Colonic mucosa (tissue), 4 donors: ENCODE results near the gene NUDT9. TPM values are rescaled to one million over a fixed set of nuclear protein-coding genes. Genes with fewer than 3 reads are reported as not detected.

Experiments
- DNase-seq: peaks from one replicate; pipeline ENCODE4 v3.0.0-alpha.2; 2020
- H3K27ac ChIP-seq: fragments of 200-600 bp; one replicate; pipeline ENCODE4 v1.8.0; 2021
- H3K27me3 ChIP-seq: fragments of 200-600 bp; one replicate; pipeline ENCODE4 v1.8.0; 2021
- H3K36me3 ChIP-seq: fragments of 200-600 bp; one replicate; pipeline ENCODE4 v1.8.0; 2021
- H3K4me1 ChIP-seq: fragments of 200-600 bp; one replicate; pipeline ENCODE4 v1.8.0; 2021; ENCODE audit warnings: mild to moderate bottlenecking
- H3K4me3 ChIP-seq: fragments of 200-600 bp; one replicate; pipeline ENCODE4 v1.8.0; 2021
- H3K9ac ChIP-seq, 2 donors: one replicate each; pipeline ENCODE4 v1.7.0; 2013; ENCODE audit warnings: control low read depth in 2 of 2, low read depth in 2 of 2, low read length in 2 of 2
- H3K9me3 ChIP-seq: fragments of 200-600 bp; one replicate; pipeline ENCODE4 v1.8.0; 2021
- intact Hi-C: fragments of 100-400 bp; cut with DNase I; formaldehyde crosslinking; loops from one replicate; pipeline ENCODE4 v1.14.1; 2022
- total RNA-seq, 2 donors: library from RNA; stranded (reverse); fragmentation: NEBNext Ultra II Directional in 1 of 2; extraction: Animal tissue kit (Norgen Biotek cat#: 25700) in 1 of 2; gene quantifications; one replicate each; pipeline ENCODE4 v1.2.1, GENCODE V29; 2021
- TF ChIP-seq, protein P1 (sequence below): fragments of 200-600 bp; IDR thresholded peaks from one replicate; pipeline ENCODE4 v1.8.0; 2022; ENCODE audit warnings: antibody characterized with exemption, mild to moderate bottlenecking
- donor health status: healthy.
- donor health status: DM: no; HTN: no; CAD: no.
- donor health status: DM: no; HTN: no; CAD: no.

Gene NUDT9
- total RNA-seq, 2 donors from 2014 or later = 31.4 to 52.0 TPM

- no peaks in the 10 kb centered on the region for H3K27me3 ChIP-seq
- H3K36me3 ChIP-seq = no peaks in the 10 kb centered on the region
- H3K4me1 ChIP-seq = no peaks in the 10 kb centered on the region
- H3K9me3 ChIP-seq = no peaks in the 10 kb centered on the region
- intact Hi-C loops = no loop called here
- no peak overlapping the region for H3K9ac ChIP-seq
- TF ChIP-seq, protein P1, sequence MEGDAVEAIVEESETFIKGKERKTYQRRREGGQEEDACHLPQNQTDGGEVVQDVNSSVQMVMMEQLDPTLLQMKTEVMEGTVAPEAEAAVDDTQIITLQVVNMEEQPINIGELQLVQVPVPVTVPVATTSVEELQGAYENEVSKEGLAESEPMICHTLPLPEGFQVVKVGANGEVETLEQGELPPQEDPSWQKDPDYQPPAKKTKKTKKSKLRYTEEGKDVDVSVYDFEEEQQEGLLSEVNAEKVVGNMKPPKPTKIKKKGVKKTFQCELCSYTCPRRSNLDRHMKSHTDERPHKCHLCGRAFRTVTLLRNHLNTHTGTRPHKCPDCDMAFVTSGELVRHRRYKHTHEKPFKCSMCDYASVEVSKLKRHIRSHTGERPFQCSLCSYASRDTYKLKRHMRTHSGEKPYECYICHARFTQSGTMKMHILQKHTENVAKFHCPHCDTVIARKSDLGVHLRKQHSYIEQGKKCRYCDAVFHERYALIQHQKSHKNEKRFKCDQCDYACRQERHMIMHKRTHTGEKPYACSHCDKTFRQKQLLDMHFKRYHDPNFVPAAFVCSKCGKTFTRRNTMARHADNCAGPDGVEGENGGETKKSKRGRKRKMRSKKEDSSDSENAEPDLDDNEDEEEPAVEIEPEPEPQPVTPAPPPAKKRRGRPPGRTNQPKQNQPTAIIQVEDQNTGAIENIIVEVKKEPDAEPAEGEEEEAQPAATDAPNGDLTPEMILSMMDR = no peak
- H3K4me3 ChIP-seq = no peak overlapping the region
- peak overlapping the region; percentile 29 for H3K27ac ChIP-seq
- no peak for DNase-seq
Measured at GRCh38 chr4:87498446-87498900, 76.1 kb downstream of the NUDT9 start.

GRCh38 chr4:87499403-87500091 is 77.2 kb downstream of the NUDT9 start:
- intact Hi-C loops = no loop called here

DNA sequence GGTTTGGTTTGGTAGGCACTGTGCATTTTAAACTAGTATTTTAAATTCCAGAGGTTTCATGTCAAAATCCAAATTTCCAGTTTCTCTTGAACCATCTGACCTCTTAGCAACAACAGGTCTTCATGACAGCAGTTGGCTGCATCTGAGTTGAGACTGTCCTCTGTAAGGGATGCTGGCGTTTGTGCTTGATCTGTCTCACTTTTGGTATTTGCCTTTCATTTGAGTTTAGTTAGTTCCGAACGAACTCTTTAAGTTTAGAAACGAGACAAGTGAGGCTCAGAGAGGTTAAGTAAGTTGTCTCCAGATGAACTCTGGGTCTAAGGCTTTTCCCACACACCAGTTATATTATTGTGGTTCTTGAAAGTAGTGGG is 77.7 kb downstream of the NUDT9 start:
- H3K27me3 ChIP-seq = no peaks in the 10 kb centered on the region
- no peak overlapping the region for H3K27ac ChIP-seq
- TF ChIP-seq, protein P1 = no peak
- no peak for DNase-seq
- H3K36me3 ChIP-seq = no peaks in the 10 kb centered on the region
- no peak overlapping the region for H3K4me3 ChIP-seq
- H3K4me1 ChIP-seq = no peaks in the 10 kb centered on the region
- intact Hi-C loops = no loop called here
- no peaks in the 10 kb centered on the region for H3K9me3 ChIP-seq
- H3K9ac ChIP-seq = no peak overlapping the region

More at GRCh38 chr4:87499403-87500091, 77.2 kb downstream of the NUDT9 start:
- TF ChIP-seq, protein P1 = no peak
- H3K9ac ChIP-seq = no peak overlapping the region
- H3K36me3 ChIP-seq = no peaks in the 10 kb centered on the region
- H3K27me3 ChIP-seq = no peaks in the 10 kb centered on the region
- H3K27ac ChIP-seq = no peak overlapping the region
- no peak for DNase-seq
- H3K4me1 ChIP-seq = no peaks in the 10 kb centered on the region
- H3K4me3 ChIP-seq = no peak overlapping the region
- H3K9me3 ChIP-seq = no peaks in the 10 kb centered on the region

DNA sequence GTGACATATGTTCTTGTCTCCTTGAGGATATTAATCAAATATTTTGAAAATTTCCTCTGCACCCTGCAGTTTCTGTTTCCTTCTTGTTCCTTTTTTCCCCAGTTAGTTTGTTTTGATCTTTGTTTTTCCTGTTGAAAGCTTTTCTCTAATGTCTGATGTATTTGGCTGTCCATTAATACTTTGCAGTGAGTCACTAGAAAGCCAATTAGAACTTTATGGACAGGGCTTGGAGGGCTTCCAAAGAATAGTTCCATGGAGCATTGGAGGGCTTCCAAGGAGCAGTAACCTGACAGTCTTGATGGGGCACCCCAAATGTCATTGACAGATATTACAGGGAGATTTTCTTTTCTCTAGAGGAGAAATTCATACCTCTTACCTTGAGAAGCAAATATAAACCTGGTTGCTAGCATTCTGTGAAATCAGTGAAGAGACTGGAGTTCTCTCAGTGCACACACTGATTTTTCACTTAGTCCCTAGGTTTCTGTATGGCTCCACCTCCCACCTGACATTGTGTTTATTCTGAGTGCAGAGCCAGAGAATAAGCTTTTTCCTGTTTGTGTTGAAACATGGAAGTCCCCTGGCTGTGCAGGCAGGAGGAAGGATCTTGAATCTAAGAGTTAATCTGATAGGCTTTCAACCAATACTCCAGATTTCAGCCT is 80.3 kb downstream of the NUDT9 start:
- Histone ChIP-seq H3K36me3 (no peaks in the 10 kb centered on the region), H3K9me3 (no peaks in the 10 kb centered on the region), H3K4me3 (no peak overlapping the region), H3K9ac (no peak overlapping the region), H3K4me1 (no peaks in the 10 kb centered on the region), H3K27ac (no peak overlapping the region), H3K27me3 (no peaks in the 10 kb centered on the region)
- intact Hi-C loops = loop anchor here (2.0 kb wide), 1 partner anchor 14 kb away; no protein-coding TSS in a partner anchor
- TF ChIP-seq, protein P1 = no peak
- DNase-seq = no peak

DNA sequence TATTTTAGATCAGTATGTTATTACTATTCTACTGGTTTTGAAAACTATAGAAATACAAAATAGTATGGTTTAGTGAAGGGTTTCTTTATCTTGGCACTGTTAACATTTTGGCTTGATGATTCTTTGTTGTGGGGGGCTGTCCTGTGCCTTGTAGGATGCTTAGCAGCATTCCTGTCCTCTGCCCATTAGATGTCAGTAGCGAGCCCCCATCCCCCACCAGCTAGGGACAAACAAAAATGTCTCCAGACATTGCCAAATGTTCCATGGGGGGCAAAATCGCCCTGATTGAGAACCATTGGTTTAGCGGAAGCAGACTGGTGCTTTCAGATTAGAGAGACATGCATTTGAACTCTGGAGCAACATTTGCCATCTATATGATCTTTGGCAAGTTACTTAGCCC is 83.5 kb downstream of the NUDT9 start:
- TF ChIP-seq, protein P1 = no peak
- no peaks in the 10 kb centered on the region for H3K27me3 ChIP-seq
- no peaks in the 10 kb centered on the region for H3K36me3 ChIP-seq
- no peak for DNase-seq
- H3K4me1 ChIP-seq = no peaks in the 10 kb centered on the region
- H3K9me3 ChIP-seq = no peaks in the 10 kb centered on the region
- intact Hi-C loops = no loop called here
- no peak overlapping the region for H3K4me3 ChIP-seq
- H3K9ac ChIP-seq = no peak overlapping the region
- H3K27ac ChIP-seq = no peak overlapping the region
